ENCODE measurements around the gene FUBP1. TPM values are rescaled to one million over a fixed set of nuclear protein-coding genes. Genes with fewer than 3 reads are reported as not detected.

Gene FUBP1
- total RNA-seq, 1 donor: 87.7 TPM

DNA sequence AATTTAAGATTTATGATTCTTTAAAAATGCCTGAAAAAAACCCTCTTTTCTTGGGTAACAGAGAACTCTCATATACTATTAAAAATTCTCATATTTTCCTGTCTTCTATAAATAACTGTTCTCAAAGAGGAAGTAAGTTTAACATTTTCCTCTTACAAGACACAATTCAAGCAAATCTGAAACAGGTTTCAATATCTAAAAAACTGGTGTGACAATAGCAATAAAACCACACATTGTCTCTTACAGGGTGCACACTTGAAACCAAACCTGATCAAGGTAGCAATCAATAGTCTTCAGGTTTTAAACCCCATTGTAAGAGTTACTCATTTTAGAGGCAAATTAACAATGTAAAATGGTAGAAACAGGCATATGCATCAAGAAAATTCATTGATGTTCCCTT lies 28.0 kb downstream of the FUBP1 start:
- H3K4me3 ChIP-seq (ENCODE audit: low read depth, low read length): no peak overlapping the region
- TF ChIP-seq, protein P1, sequence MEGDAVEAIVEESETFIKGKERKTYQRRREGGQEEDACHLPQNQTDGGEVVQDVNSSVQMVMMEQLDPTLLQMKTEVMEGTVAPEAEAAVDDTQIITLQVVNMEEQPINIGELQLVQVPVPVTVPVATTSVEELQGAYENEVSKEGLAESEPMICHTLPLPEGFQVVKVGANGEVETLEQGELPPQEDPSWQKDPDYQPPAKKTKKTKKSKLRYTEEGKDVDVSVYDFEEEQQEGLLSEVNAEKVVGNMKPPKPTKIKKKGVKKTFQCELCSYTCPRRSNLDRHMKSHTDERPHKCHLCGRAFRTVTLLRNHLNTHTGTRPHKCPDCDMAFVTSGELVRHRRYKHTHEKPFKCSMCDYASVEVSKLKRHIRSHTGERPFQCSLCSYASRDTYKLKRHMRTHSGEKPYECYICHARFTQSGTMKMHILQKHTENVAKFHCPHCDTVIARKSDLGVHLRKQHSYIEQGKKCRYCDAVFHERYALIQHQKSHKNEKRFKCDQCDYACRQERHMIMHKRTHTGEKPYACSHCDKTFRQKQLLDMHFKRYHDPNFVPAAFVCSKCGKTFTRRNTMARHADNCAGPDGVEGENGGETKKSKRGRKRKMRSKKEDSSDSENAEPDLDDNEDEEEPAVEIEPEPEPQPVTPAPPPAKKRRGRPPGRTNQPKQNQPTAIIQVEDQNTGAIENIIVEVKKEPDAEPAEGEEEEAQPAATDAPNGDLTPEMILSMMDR (IDR thresholded peaks at IDR 0.05; ENCODE audit: insufficient read depth, low read length): no peak
- DNase-seq (ENCODE audit: low read depth): no peak

DNA sequence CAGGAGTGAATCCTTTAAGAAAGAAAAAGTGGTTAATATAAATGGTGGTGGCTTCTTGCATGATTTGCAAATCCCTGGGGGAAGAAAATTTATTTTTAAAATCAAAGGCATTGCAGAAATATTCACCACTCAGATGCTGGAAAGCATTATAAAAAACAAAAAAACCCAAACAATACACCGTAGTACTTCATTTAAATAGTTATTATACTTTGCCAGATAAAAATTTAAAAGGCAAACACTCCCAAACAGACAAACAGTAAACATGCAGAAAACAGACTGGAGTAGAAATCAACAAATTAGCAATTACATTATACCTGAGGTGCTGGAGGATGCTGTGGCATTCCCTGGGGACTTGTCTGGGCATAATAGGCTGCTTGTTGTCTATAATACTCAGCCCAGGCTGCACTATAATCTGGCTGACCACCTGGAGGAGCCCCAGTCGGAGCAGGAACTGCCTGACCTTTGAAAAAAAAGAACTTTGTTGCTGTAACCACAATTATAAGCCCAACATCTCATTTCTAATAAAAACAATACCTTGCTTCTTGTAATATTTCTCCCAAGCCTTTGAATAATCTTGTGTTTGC lies 29.9 kb downstream of the FUBP1 start:
- DNase-seq (ENCODE audit: low read depth): peak; percentile 51
- H3K4me3 ChIP-seq (ENCODE audit: low read depth, low read length): no peak overlapping the region
- TF ChIP-seq, protein P1 (IDR thresholded peaks at IDR 0.05; ENCODE audit: insufficient read depth, low read length): peak; percentile 44

DNA sequence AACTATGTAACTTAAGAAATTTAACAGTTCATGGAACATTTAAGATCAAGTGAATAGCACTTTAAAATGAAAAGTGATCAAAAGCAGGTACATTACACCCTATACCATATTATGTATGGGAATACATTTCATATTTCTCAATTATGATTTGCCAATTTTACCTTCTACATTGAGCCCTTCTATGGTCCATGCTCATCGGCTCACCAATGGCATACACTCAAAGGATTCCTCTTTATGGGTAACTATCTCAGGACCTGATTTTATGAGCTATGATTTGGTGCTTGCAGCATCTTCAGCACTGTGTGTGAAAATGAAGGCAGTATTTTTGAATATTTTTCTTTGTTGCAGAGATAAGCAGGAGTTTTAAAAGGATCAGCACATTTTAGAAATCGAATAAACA lies 33.5 kb downstream of the FUBP1 start:
- TF ChIP-seq, protein P1 (IDR thresholded peaks at IDR 0.05; ENCODE audit: insufficient read depth, low read length): no peak
- DNase-seq (ENCODE audit: low read depth): no peak

DNA sequence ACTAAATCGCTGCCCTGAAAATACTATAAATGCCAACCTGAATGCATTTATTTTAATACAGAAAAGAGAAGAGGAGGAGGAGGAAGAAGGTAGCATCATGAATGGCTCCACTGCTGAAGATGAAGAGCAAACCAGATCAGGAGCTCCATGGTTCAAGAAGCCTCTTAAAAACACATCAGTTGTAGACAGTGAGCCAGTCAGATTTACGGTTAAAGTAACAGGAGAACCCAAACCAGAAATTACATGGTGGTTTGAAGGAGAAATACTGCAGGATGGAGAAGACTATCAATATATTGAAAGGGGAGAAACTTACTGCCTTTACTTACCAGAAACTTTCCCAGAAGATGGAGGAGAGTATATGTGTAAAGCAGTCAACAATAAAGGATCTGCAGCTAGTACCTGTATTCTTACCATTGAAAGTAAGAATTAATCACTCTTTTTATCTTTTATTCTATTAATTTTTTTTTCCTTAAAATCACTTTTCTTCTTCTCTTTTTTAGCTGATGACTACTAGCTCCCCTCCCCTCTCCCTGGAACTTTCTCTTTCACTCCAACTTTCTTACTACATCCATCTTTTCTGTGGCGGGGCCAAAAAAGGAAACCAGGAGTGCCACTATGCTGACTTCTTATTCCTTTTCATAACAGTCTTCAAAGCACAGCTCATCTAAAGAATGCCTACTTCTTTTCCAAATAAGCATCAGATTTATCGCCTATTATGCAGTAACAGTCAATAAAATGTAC lies 36.3 kb downstream of the FUBP1 start:
- H3K4me3 ChIP-seq (ENCODE audit: low read depth, low read length): no peak overlapping the region
- DNase-seq (ENCODE audit: low read depth): no peak
- TF ChIP-seq, protein P1 (IDR thresholded peaks at IDR 0.05; ENCODE audit: insufficient read depth, low read length): no peak

More for the DNA sequence above, 33.5 kb downstream of the FUBP1 start:
- H3K4me3 ChIP-seq (ENCODE audit: low read depth, low read length): no peak overlapping the region

DNA sequence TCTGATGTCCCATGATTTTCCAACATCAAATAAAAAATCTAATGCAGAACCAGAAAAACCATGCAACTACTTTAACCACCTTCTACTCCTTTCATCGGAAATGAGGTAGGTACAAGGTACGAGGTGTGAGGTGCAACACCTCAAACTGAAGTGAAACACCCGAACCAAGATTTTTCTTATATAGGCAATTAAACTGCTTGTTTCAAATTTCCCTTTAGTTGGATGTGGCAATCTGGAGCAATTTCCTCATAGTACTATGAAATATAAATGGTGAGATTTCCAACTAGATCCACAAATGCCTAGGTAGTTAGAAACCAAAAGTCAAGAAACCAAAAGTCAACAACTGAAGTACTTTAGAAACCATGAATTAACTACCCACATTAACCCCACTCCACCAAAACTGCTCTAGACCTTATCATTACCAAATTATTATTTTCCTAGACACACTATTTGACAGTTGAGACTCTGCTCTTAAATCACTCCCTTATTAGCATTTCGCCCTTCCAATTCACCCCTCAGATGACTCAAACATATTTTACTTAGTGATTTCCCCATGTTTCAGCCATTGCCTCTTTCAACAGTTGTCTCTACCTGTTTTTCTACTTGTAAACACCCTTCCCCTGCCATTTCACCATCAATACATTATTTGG lies 37.8 kb downstream of the FUBP1 start:
- no peak for DNase-seq (ENCODE audit: low read depth)
- TF ChIP-seq, protein P1 (IDR thresholded peaks at IDR 0.05; ENCODE audit: insufficient read depth, low read length): no peak
- H3K4me3 ChIP-seq (ENCODE audit: low read depth, low read length): no peak overlapping the region

DNA sequence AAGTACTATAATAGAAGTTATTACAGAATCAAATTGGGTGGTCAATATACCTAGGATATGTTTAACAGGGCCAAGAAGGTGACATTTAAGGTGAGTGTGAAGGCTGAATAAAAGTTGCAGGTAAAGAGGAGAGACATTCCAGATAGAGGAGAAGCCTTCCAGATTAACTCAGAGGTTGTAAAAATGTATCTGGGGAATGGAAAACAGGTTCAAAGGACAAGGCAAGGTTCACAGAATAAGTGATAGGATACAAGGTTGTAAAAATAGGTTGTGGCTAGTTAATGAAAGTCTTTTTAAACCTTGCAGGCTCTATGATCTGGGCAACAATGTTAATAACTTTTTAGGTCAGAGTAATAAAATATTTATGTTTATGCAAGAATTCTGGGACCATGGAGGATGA lies 40.2 kb downstream of the FUBP1 start:
- H3K4me3 ChIP-seq (ENCODE audit: low read depth, low read length): no peak overlapping the region
- DNase-seq (ENCODE audit: low read depth): no peak
- TF ChIP-seq, protein P1 (IDR thresholded peaks at IDR 0.05; ENCODE audit: insufficient read depth, low read length): no peak

Measured in fibroblast of the aortic adventitia (primary cell).